ENCODE measurements around the gene AUTS2.

Gene AUTS2

GRCh38 chr7:69996121-69996520 is 397.8 kb downstream of the AUTS2 start:
- H3K4me3 ChIP-seq (ENCODE audit: low read depth, low read length): no peak overlapping the region
- TF ChIP-seq CTCF (IDR thresholded peaks at IDR 0.05; ENCODE audit: low read depth, low read length): no peak

- no peak for TF ChIP-seq CTCF (IDR thresholded peaks at IDR 0.05; ENCODE audit: low read depth, low read length)
- H3K4me3 ChIP-seq (ENCODE audit: low read depth, low read length): no peak overlapping the region
Observed at GRCh38 chr7:70000737-70001348, 402.6 kb downstream of the AUTS2 start.

GRCh38 chr7:70005480-70005879 is 407.2 kb downstream of the AUTS2 start:
- no peak for TF ChIP-seq CTCF (IDR thresholded peaks at IDR 0.05; ENCODE audit: low read depth, low read length)
- no peak overlapping the region for H3K4me3 ChIP-seq (ENCODE audit: low read depth, low read length)

GRCh38 chr7:70005891-70006260 is 407.6 kb downstream of the AUTS2 start:
- no peak overlapping the region for H3K4me3 ChIP-seq (ENCODE audit: low read depth, low read length)
- TF ChIP-seq CTCF (IDR thresholded peaks at IDR 0.05; ENCODE audit: low read depth, low read length): no peak

GRCh38 chr7:70006261-70006920 is 408.1 kb downstream of the AUTS2 start:
- TF ChIP-seq CTCF (IDR thresholded peaks at IDR 0.05; ENCODE audit: low read depth, low read length): no peak
- no peak overlapping the region for H3K4me3 ChIP-seq (ENCODE audit: low read depth, low read length)

- TF ChIP-seq CTCF (IDR thresholded peaks at IDR 0.05; ENCODE audit: low read depth, low read length): no peak
- no peak overlapping the region for H3K4me3 ChIP-seq (ENCODE audit: low read depth, low read length)
Observed at GRCh38 chr7:70008466-70008865, 410.2 kb downstream of the AUTS2 start.

- H3K4me3 ChIP-seq (ENCODE audit: low read depth, low read length): no peak overlapping the region
- no peak for TF ChIP-seq CTCF (IDR thresholded peaks at IDR 0.05; ENCODE audit: low read depth, low read length)
Observed at GRCh38 chr7:70014472-70015177, 416.4 kb downstream of the AUTS2 start.
